ENCODE measurements around the gene ZBTB48.
A peak's percentile ranks its signal among the peaks of the same experiment; 100 is the strongest.

The ZBTB48 gene

GRCh38 chr1:6572653-6573383 is 7.0 kb upstream of the ZBTB48 start:
- H3K4me1 ChIP-seq (ENCODE audit: control insufficient read depth in 2 of 2, insufficient read depth in 2 of 2, low read length in 2 of 2), result no peaks in the 10 kb centered on the region
- H3K9me3 ChIP-seq (ENCODE audit: control insufficient read depth in 2 of 2, low read length in 2 of 2), result no peaks in the 10 kb centered on the region
- no peaks in the 10 kb centered on the region for H3K27me3 ChIP-seq (ENCODE audit: control insufficient read depth in 2 of 2, insufficient read depth in 2 of 2, low read length in 2 of 2)
- no peaks in the 10 kb centered on the region for H3K36me3 ChIP-seq (ENCODE audit: control insufficient read depth in 2 of 2, insufficient read depth in 2 of 2, low read length in 2 of 2)
- H3K9ac ChIP-seq (ENCODE audit: low read depth in 1 of 2, low read length in 2 of 2), result no peak overlapping the region
- H3K4me3 ChIP-seq (ENCODE audit: low read length in 2 of 2), result no peak overlapping the region
- no peak overlapping the region for H3K27ac ChIP-seq (ENCODE audit: low read depth in 2 of 2, low read length in 2 of 2)

GRCh38 chr1:6574025-6574620 is 5.7 kb upstream of the ZBTB48 start:
- H3K9ac ChIP-seq (ENCODE audit: low read depth in 1 of 2, low read length in 2 of 2), result no peak overlapping the region
- no peaks in the 10 kb centered on the region for H3K36me3 ChIP-seq (ENCODE audit: control insufficient read depth in 2 of 2, insufficient read depth in 2 of 2, low read length in 2 of 2)
- H3K4me1 ChIP-seq (ENCODE audit: control insufficient read depth in 2 of 2, insufficient read depth in 2 of 2, low read length in 2 of 2), result peaks cover under 1 to 2% of the 10 kb centered on the region in 2 donors
- H3K9me3 ChIP-seq (ENCODE audit: control insufficient read depth in 2 of 2, low read length in 2 of 2), result no peaks in the 10 kb centered on the region
- no peak overlapping the region for H3K4me3 ChIP-seq (ENCODE audit: low read length in 2 of 2)
- no peaks in the 10 kb centered on the region for H3K27me3 ChIP-seq (ENCODE audit: control insufficient read depth in 2 of 2, insufficient read depth in 2 of 2, low read length in 2 of 2)
- H3K27ac ChIP-seq (ENCODE audit: low read depth in 2 of 2, low read length in 2 of 2), result no peak overlapping the region

- H3K36me3 ChIP-seq (ENCODE audit: control insufficient read depth in 2 of 2, insufficient read depth in 2 of 2, low read length in 2 of 2), result no peaks in the 10 kb centered on the region
- no peak overlapping the region for H3K27ac ChIP-seq (ENCODE audit: low read depth in 2 of 2, low read length in 2 of 2)
- H3K4me1 ChIP-seq (ENCODE audit: control insufficient read depth in 2 of 2, insufficient read depth in 2 of 2, low read length in 2 of 2), result peaks cover 6% of the 10 kb centered on the region in 2 donors
- no peaks in the 10 kb centered on the region for H3K9me3 ChIP-seq (ENCODE audit: control insufficient read depth in 2 of 2, low read length in 2 of 2)
- no peak overlapping the region for H3K9ac ChIP-seq (ENCODE audit: low read depth in 1 of 2, low read length in 2 of 2)
- H3K4me3 ChIP-seq (ENCODE audit: low read length in 2 of 2), result no peak overlapping the region
- no peaks in the 10 kb centered on the region for H3K27me3 ChIP-seq (ENCODE audit: control insufficient read depth in 2 of 2, insufficient read depth in 2 of 2, low read length in 2 of 2)
Observed at GRCh38 chr1:6574818-6575217, 5.0 kb upstream of the ZBTB48 start.

- H3K4me3 ChIP-seq (ENCODE audit: low read length in 2 of 2), result no peak overlapping the region
- H3K9me3 ChIP-seq (ENCODE audit: control insufficient read depth in 2 of 2, low read length in 2 of 2), result no peaks in the 10 kb centered on the region
- H3K9ac ChIP-seq (ENCODE audit: low read depth in 1 of 2, low read length in 2 of 2), result no peak overlapping the region
- H3K27me3 ChIP-seq (ENCODE audit: control insufficient read depth in 2 of 2, insufficient read depth in 2 of 2, low read length in 2 of 2), result no peaks in the 10 kb centered on the region
- H3K36me3 ChIP-seq (ENCODE audit: control insufficient read depth in 2 of 2, insufficient read depth in 2 of 2, low read length in 2 of 2), result no peaks in the 10 kb centered on the region
- H3K27ac ChIP-seq (ENCODE audit: low read depth in 2 of 2, low read length in 2 of 2), result no peak overlapping the region
- H3K4me1 ChIP-seq (ENCODE audit: control insufficient read depth in 2 of 2, insufficient read depth in 2 of 2, low read length in 2 of 2), result peaks cover 30 to 32% of the 10 kb centered on the region in 2 donors
Observed at GRCh38 chr1:6577831-6578525, 1.8 kb upstream of the ZBTB48 start.

- no peaks in the 10 kb centered on the region for H3K9me3 ChIP-seq (ENCODE audit: control insufficient read depth in 2 of 2, low read length in 2 of 2)
- H3K9ac ChIP-seq (ENCODE audit: low read depth in 1 of 2, low read length in 2 of 2), result peak overlapping the region; percentile 79 to 97
- peaks cover 30 to 32% of the 10 kb centered on the region in 2 donors for H3K4me1 ChIP-seq (ENCODE audit: control insufficient read depth in 2 of 2, insufficient read depth in 2 of 2, low read length in 2 of 2)
- H3K36me3 ChIP-seq (ENCODE audit: control insufficient read depth in 2 of 2, insufficient read depth in 2 of 2, low read length in 2 of 2), result no peaks in the 10 kb centered on the region
- peak overlapping the region; percentile 80 to 95 for H3K4me3 ChIP-seq (ENCODE audit: low read length in 2 of 2)
- H3K27me3 ChIP-seq (ENCODE audit: control insufficient read depth in 2 of 2, insufficient read depth in 2 of 2, low read length in 2 of 2), result no peaks in the 10 kb centered on the region
- H3K27ac ChIP-seq (ENCODE audit: low read depth in 2 of 2, low read length in 2 of 2), result peak overlapping the region; percentile 82 to 94
Observed at GRCh38 chr1:6578624-6579373, 995 bp upstream of the ZBTB48 start.

GRCh38 chr1:6580119-6580592 is 362 bp downstream of the ZBTB48 start:
- H3K4me3 ChIP-seq (ENCODE audit: low read length in 2 of 2), result peak overlapping the region; percentile 80 to 95
- peak overlapping the region; percentile 91 to 94 for H3K27ac ChIP-seq (ENCODE audit: low read depth in 2 of 2, low read length in 2 of 2)
- H3K36me3 ChIP-seq (ENCODE audit: control insufficient read depth in 2 of 2, insufficient read depth in 2 of 2, low read length in 2 of 2), result no peaks in the 10 kb centered on the region
- peak overlapping the region; percentile 81 to 97 for H3K9ac ChIP-seq (ENCODE audit: low read depth in 1 of 2, low read length in 2 of 2)
- peaks cover 30 to 32% of the 10 kb centered on the region in 2 donors for H3K4me1 ChIP-seq (ENCODE audit: control insufficient read depth in 2 of 2, insufficient read depth in 2 of 2, low read length in 2 of 2)
- no peaks in the 10 kb centered on the region for H3K27me3 ChIP-seq (ENCODE audit: control insufficient read depth in 2 of 2, insufficient read depth in 2 of 2, low read length in 2 of 2)
- H3K9me3 ChIP-seq (ENCODE audit: control insufficient read depth in 2 of 2, low read length in 2 of 2), result no peaks in the 10 kb centered on the region

- H3K4me3 ChIP-seq (ENCODE audit: low read length in 2 of 2), result peak overlapping the region; percentile 80 to 95
- no peaks in the 10 kb centered on the region for H3K36me3 ChIP-seq (ENCODE audit: control insufficient read depth in 2 of 2, insufficient read depth in 2 of 2, low read length in 2 of 2)
- H3K27ac ChIP-seq (ENCODE audit: low read depth in 2 of 2, low read length in 2 of 2), result peak overlapping the region; percentile 91 to 94
- no peaks in the 10 kb centered on the region for H3K9me3 ChIP-seq (ENCODE audit: control insufficient read depth in 2 of 2, low read length in 2 of 2)
- peak overlapping the region; percentile 81 to 97 for H3K9ac ChIP-seq (ENCODE audit: low read depth in 1 of 2, low read length in 2 of 2)
- H3K27me3 ChIP-seq (ENCODE audit: control insufficient read depth in 2 of 2, insufficient read depth in 2 of 2, low read length in 2 of 2), result no peaks in the 10 kb centered on the region
- peaks cover 30 to 32% of the 10 kb centered on the region in 2 donors for H3K4me1 ChIP-seq (ENCODE audit: control insufficient read depth in 2 of 2, insufficient read depth in 2 of 2, low read length in 2 of 2)
Observed at GRCh38 chr1:6580593-6581409, 1.0 kb downstream of the ZBTB48 start.

GRCh38 chr1:6581561-6582305 is 1.9 kb downstream of the ZBTB48 start:
- H3K4me3 ChIP-seq (ENCODE audit: low read length in 2 of 2), result peak overlapping the region; percentile 55 to 80
- peak overlapping the region; percentile 56 to 59 for H3K9ac ChIP-seq (ENCODE audit: low read depth in 1 of 2, low read length in 2 of 2)
- peaks cover 30 to 32% of the 10 kb centered on the region in 2 donors for H3K4me1 ChIP-seq (ENCODE audit: control insufficient read depth in 2 of 2, insufficient read depth in 2 of 2, low read length in 2 of 2)

GRCh38 chr1:6582370-6582769 is 2.6 kb downstream of the ZBTB48 start:
- H3K9me3 ChIP-seq (ENCODE audit: control insufficient read depth in 2 of 2, low read length in 2 of 2), result no peaks in the 10 kb centered on the region
- peak overlapping the region; percentile 55 to 80 for H3K4me3 ChIP-seq (ENCODE audit: low read length in 2 of 2)
- H3K9ac ChIP-seq (ENCODE audit: low read depth in 1 of 2, low read length in 2 of 2), result peak overlapping the region; percentile 56 to 59
- H3K27me3 ChIP-seq (ENCODE audit: control insufficient read depth in 2 of 2, insufficient read depth in 2 of 2, low read length in 2 of 2), result no peaks in the 10 kb centered on the region
- peaks cover 2 to 8% of the 10 kb centered on the region in 2 donors for H3K36me3 ChIP-seq (ENCODE audit: control insufficient read depth in 2 of 2, insufficient read depth in 2 of 2, low read length in 2 of 2)
- H3K4me1 ChIP-seq (ENCODE audit: control insufficient read depth in 2 of 2, insufficient read depth in 2 of 2, low read length in 2 of 2), result peaks cover 30 to 32% of the 10 kb centered on the region in 2 donors
- peak overlapping the region; percentile 91 to 94 for H3K27ac ChIP-seq (ENCODE audit: low read depth in 2 of 2, low read length in 2 of 2)

More at GRCh38 chr1:6581561-6582305, 1.9 kb downstream of the ZBTB48 start:
- H3K27ac ChIP-seq (ENCODE audit: low read depth in 2 of 2, low read length in 2 of 2), result peak overlapping the region; percentile 91 to 94
- peaks cover 0 to 1% of the 10 kb centered on the region in 2 donors for H3K36me3 ChIP-seq (ENCODE audit: control insufficient read depth in 2 of 2, insufficient read depth in 2 of 2, low read length in 2 of 2)
- H3K9me3 ChIP-seq (ENCODE audit: control insufficient read depth in 2 of 2, low read length in 2 of 2), result no peaks in the 10 kb centered on the region
- H3K27me3 ChIP-seq (ENCODE audit: control insufficient read depth in 2 of 2, insufficient read depth in 2 of 2, low read length in 2 of 2), result no peaks in the 10 kb centered on the region

Measured in mucosa of rectum (tissue), 2 donors.